Karpas-422 (cell line): ENCODE measurements around the gene AQP1. TPM values are rescaled to one million over a fixed set of nuclear protein-coding genes. Genes with fewer than 3 reads are reported as not detected.

Source experiments
- DNase-seq: peaks from one replicate; pipeline ENCODE4 v3.0.0-alpha.2; 2015
- H2AFZ ChIP-seq: fragments of 200-600 bp; sonication (generic); 2 replicates; pipeline ENCODE4 v1.6.1; 2014; ENCODE audit warnings: antibody characterized with exemption, low read length, mixed read lengths
- H3K27ac ChIP-seq: fragments of 200-600 bp; sonication (generic); 2 replicates; pipeline ENCODE4 v1.5.1; 2014; ENCODE audit warnings: mild to moderate bottlenecking, low read length, moderate library complexity
- H3K27me3 ChIP-seq: fragments of 200-600 bp; sonication (generic); 2 replicates; pipeline ENCODE4 v1.6.1; 2014; ENCODE audit warnings: low read length, mixed read lengths
- H3K36me3 ChIP-seq: fragments of 200-600 bp; sonication (generic); 2 replicates; pipeline ENCODE4 v1.6.1; 2014; ENCODE audit warnings: low read length, mixed read lengths; ENCODE audit not compliant: insufficient read depth
- H3K4me1 ChIP-seq: fragments of 200-600 bp; sonication (generic); 2 replicates; pipeline ENCODE4 v1.6.1; 2014; ENCODE audit warnings: mild to moderate bottlenecking, low read length, mixed read lengths
- H3K4me2 ChIP-seq: fragments of 200-600 bp; sonication (generic); 2 replicates; pipeline ENCODE4 v1.6.1; 2014; ENCODE audit warnings: low read length, low read depth, mild to moderate bottlenecking; ENCODE audit not compliant: poor library complexity, severe bottlenecking
- H3K4me3 ChIP-seq: fragments of 200-600 bp; sonication (generic); 2 replicates; pipeline ENCODE4 v1.5.1; 2014; ENCODE audit warnings: mild to moderate bottlenecking, antibody characterized with exemption, low read length, mixed read lengths
- H3K79me2 ChIP-seq: fragments of 200-600 bp; sonication (generic); 2 replicates; pipeline ENCODE4 v1.6.1; 2014; ENCODE audit warnings: mild to moderate bottlenecking, low read length, mixed read lengths
- H3K9ac ChIP-seq: fragments of 200-600 bp; sonication (generic); 2 replicates; pipeline ENCODE4 v1.6.0; 2014; ENCODE audit warnings: low read length
- H3K9me2 ChIP-seq: fragments of 200-600 bp; sonication (generic), shearing (Covaris generic); replicated peaks from 2 replicates; pipeline ENCODE4 v1.6.0; 2014; ENCODE audit warnings: mild to moderate bottlenecking, low read length, moderate library complexity; ENCODE audit not compliant: insufficient read depth
- H3K9me3 ChIP-seq: fragments of 300-700, 200-600 bp; sonication (generic); 2 replicates; pipeline ENCODE4 v1.6.1; 2014; ENCODE audit warnings: low read length, mixed read lengths
- H4K20me1 ChIP-seq: fragments of 200-600 bp; sonication (generic); 2 replicates; pipeline ENCODE4 v1.6.1; 2014; ENCODE audit warnings: mild to moderate bottlenecking, antibody characterized with exemption, low read length, low read depth; ENCODE audit not compliant: insufficient read depth
- total RNA-seq: library from RNA; depleted of rRNA; stranded (reverse); fragments of >200 nt; shearing (Covaris generic); gene quantifications from 2 replicates; pipeline ENCODE4 v1.2.3, GENCODE V29; 2014; ENCODE audit warnings: low replicate concordance; rRNA removed

The AQP1 gene
- total RNA-seq, result 0.22 and 0.82 TPM in 2 replicates

GRCh38 chr7:30911561-30911969 lies at the start of gene AQP1:
Gene AQP1 (plus strand): TSS chr7:30911853. CDS start chr7:30911910, 57 bp downstream.
- no peaks in the 10 kb centered on the region for H4K20me1 ChIP-seq
- H3K9me2 ChIP-seq, result no peaks in the 10 kb centered on the region
- H3K9me3 ChIP-seq, result no peaks in the 10 kb centered on the region
- H3K9ac ChIP-seq, result no peak within 1 kb of the TSS
- no peak for DNase-seq
- no peak within 1 kb of the TSS for H3K4me2 ChIP-seq
- H3K4me1 ChIP-seq, result no peaks in the 10 kb centered on the region; the same call in 1 of the 2 replicates
- H3K79me2 ChIP-seq, result no peaks in the 10 kb centered on the region
- no peaks in the 10 kb centered on the region for H3K27me3 ChIP-seq
- no peak within 1 kb of the TSS for H3K4me3 ChIP-seq
- H3K27ac ChIP-seq, result no peak within 1 kb of the TSS
- no peak within 1 kb of the TSS for H2AFZ ChIP-seq
- no peaks in the 10 kb centered on the region for H3K36me3 ChIP-seq

- H3K9ac ChIP-seq, result no peak overlapping the region
- no peak overlapping the region for H3K4me3 ChIP-seq
- no peak for DNase-seq
- H3K36me3 ChIP-seq, result no peaks in the 10 kb centered on the region
- H3K4me1 ChIP-seq, result peaks cover 8% of the 10 kb centered on the region
- no peak overlapping the region for H3K27ac ChIP-seq
- H4K20me1 ChIP-seq, result no peaks in the 10 kb centered on the region
- no peaks in the 10 kb centered on the region for H3K27me3 ChIP-seq
- H2AFZ ChIP-seq, result no peak overlapping the region
- H3K79me2 ChIP-seq, result no peaks in the 10 kb centered on the region
- no peaks in the 10 kb centered on the region for H3K9me2 ChIP-seq
- no peak overlapping the region for H3K4me2 ChIP-seq
- H3K9me3 ChIP-seq, result no peaks in the 10 kb centered on the region
Measured at GRCh38 chr7:30862995-30863705, 48.5 kb upstream of the AQP1 start.

GRCh38 chr7:30863706-30864035 lies 48.0 kb upstream of the AQP1 start:
- Histone ChIP-seq H3K4me3 (no peak overlapping the region), H2AFZ (no peak overlapping the region), H3K27me3 (no peaks in the 10 kb centered on the region), H3K9ac (no peak overlapping the region), H4K20me1 (no peaks in the 10 kb centered on the region), H3K36me3 (no peaks in the 10 kb centered on the region), H3K79me2 (no peaks in the 10 kb centered on the region), H3K9me2 (no peaks in the 10 kb centered on the region), H3K9me3 (no peaks in the 10 kb centered on the region), H3K4me1 (peaks cover 8% of the 10 kb centered on the region), H3K27ac (no peak overlapping the region), H3K4me2 (no peak overlapping the region)
- no peak for DNase-seq

GRCh38 chr7:30864101-30864500 lies 47.6 kb upstream of the AQP1 start:
- Histone ChIP-seq H3K9ac (no peak overlapping the region), H3K27ac (no peak overlapping the region), H3K4me2 (no peak overlapping the region), H2AFZ (no peak overlapping the region), H3K9me3 (no peaks in the 10 kb centered on the region), H3K79me2 (no peaks in the 10 kb centered on the region), H3K36me3 (no peaks in the 10 kb centered on the region), H3K4me3 (no peak overlapping the region), H4K20me1 (no peaks in the 10 kb centered on the region), H3K4me1 (peaks cover 8% of the 10 kb centered on the region), H3K27me3 (no peaks in the 10 kb centered on the region), H3K9me2 (no peaks in the 10 kb centered on the region)
- no peak for DNase-seq

DNA sequence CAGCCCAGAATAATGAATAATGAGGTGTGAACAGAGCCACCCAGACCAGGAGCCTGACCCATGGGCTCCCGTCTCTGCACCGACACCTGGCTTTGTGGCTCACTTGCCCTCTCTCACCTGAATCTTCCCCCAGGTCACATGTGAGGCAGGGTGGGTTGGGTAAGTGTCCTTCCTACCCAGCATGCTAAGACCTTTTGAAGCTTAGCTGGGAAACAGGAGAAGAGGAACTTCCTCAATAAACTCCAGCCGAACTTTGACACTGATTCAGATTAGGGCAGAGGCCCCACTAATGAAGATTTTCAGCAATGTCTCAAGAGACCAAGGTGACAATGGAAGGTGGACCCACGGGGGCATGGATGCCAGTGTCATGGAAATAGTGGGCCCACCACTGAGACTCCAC lies 46.6 kb upstream of the AQP1 start:
- H3K27me3 ChIP-seq, result no peaks in the 10 kb centered on the region
- DNase-seq, result no peak
- no peak overlapping the region for H3K27ac ChIP-seq
- H4K20me1 ChIP-seq, result no peaks in the 10 kb centered on the region
- no peaks in the 10 kb centered on the region for H3K36me3 ChIP-seq
- H3K9me3 ChIP-seq, result no peaks in the 10 kb centered on the region
- no peaks in the 10 kb centered on the region for H3K9me2 ChIP-seq
- peaks cover 15% of the 10 kb centered on the region for H3K4me1 ChIP-seq
- no peak overlapping the region for H2AFZ ChIP-seq
- no peak overlapping the region for H3K9ac ChIP-seq
- no peak overlapping the region for H3K4me3 ChIP-seq
- no peaks in the 10 kb centered on the region for H3K79me2 ChIP-seq
- no peak overlapping the region for H3K4me2 ChIP-seq

- Histone ChIP-seq H3K27ac (no peak overlapping the region), H3K36me3 (no peaks in the 10 kb centered on the region), H3K4me2 (no peak overlapping the region), H3K79me2 (no peaks in the 10 kb centered on the region), H3K4me1 (peaks cover 23% of the 10 kb centered on the region), H3K9me3 (no peaks in the 10 kb centered on the region), H3K27me3 (no peaks in the 10 kb centered on the region), H3K4me3 (no peak overlapping the region), H2AFZ (no peak overlapping the region), H3K9me2 (no peaks in the 10 kb centered on the region), H4K20me1 (no peaks in the 10 kb centered on the region), H3K9ac (no peak overlapping the region)
- no peak for DNase-seq
Measured at GRCh38 chr7:30865821-30866220, 45.8 kb upstream of the AQP1 start.

- Histone ChIP-seq H4K20me1 (no peaks in the 10 kb centered on the region), H3K9ac (no peak overlapping the region), H3K27me3 (no peaks in the 10 kb centered on the region), H3K4me2 (no peak overlapping the region), H3K36me3 (no peaks in the 10 kb centered on the region), H3K79me2 (no peaks in the 10 kb centered on the region), H3K9me3 (no peaks in the 10 kb centered on the region), H2AFZ (no peak overlapping the region), H3K9me2 (no peaks in the 10 kb centered on the region), H3K27ac (no peak overlapping the region), H3K4me3 (no peak overlapping the region), H3K4me1 (peaks cover 34% of the 10 kb centered on the region)
- DNase-seq, result no peak
Measured at GRCh38 chr7:30866939-30867338, 44.7 kb upstream of the AQP1 start.

DNA sequence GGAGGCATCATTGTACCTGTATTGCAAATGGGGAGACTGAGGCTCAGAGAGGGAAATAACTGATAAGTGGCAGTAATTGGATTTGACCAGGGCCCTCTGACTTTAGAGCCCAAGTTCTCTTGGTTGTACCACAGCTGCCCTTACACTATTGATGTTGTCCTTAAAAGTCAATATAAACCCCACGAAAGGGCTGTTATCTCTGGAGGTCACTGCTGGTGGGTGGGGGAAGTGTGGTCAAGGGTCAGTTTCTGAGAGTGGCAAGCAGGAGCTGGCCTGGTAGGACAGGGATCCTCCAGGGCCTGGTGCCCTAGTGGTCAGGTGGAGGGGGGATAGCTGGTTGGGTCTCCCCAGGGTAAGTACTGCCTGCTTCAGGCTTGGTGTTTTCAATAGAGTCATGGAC lies 44.2 kb upstream of the AQP1 start:
- Histone ChIP-seq H3K27me3 (no peaks in the 10 kb centered on the region), H3K79me2 (no peaks in the 10 kb centered on the region), H3K4me3 (no peak overlapping the region), H3K4me1 (peaks cover 40% of the 10 kb centered on the region), H3K4me2 (no peak overlapping the region), H3K9me2 (no peaks in the 10 kb centered on the region), H3K36me3 (no peaks in the 10 kb centered on the region), H3K9ac (no peak overlapping the region), H4K20me1 (no peaks in the 10 kb centered on the region), H3K9me3 (no peaks in the 10 kb centered on the region), H2AFZ (no peak overlapping the region), H3K27ac (no peak overlapping the region)
- DNase-seq, result no peak
